GM19438 (cell line): ENCODE measurements around the gene CST7.
"Not testable (repeated sequence)": the region's sequence is repeated elsewhere in the genome, so short reads cannot be mapped to it uniquely, and the experiment has no call there.

Experiments used
- ATAC-seq: cut with Tn5 transposase; IDR thresholded peaks from one replicate; pipeline ENCODE4 v1.9.1; 2021; ENCODE audit warnings: low read depth; ENCODE audit not compliant: unreplicated experiment

Gene CST7

GRCh38 chr20:24929259-24929658, 19.8 kb upstream of the CST7 start:
- ATAC-seq, result not testable (repeated sequence)

GRCh38 chr20:24929867-24930723, 19.0 kb upstream of the CST7 start:
- not testable (repeated sequence) for ATAC-seq

DNA sequence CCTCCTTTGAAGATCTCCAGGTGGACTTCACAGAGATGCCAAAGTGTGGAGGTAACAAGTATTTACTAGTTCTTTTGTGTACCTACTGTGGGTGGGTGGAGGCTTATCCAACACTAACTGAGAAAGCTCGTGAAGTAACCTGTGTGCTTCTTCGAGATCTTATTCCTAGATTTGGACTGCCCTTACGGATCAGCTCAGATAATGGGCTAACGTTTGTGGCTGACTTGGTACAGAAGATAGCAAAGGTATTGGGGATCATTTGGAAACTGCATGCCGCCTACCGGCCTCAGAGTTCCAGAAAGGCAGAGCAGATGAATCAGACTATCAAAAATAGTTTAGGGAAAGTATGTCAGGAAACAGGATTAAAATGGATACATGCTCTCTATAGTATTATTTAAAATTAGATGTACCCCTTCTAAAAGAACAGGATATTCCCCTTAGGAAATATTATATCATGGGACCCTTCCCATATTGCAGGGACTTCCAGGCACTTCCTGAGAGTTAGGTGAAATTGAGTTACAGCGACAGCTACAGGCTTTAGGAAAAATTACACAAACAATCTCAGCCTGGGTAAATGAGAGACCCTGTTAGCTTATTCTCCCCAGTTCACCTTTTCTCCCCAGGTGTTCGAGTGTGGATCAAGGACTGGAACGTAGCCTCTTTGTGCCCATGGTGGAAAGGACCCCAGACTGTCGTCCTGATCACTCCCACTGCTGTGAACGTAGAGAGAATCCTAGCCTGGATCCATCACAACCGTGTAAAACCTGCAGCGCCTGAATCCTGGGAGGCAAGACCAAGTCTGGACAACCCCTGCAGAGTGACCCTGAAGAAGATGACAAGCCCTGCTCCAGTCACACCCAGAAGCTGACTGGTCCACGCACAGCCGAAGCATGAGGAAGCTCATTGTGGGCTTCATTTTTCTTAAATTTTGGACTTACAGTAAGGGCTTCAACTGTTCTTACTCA, 18.1 kb upstream of the CST7 start:
- ATAC-seq, result not testable (repeated sequence)

DNA sequence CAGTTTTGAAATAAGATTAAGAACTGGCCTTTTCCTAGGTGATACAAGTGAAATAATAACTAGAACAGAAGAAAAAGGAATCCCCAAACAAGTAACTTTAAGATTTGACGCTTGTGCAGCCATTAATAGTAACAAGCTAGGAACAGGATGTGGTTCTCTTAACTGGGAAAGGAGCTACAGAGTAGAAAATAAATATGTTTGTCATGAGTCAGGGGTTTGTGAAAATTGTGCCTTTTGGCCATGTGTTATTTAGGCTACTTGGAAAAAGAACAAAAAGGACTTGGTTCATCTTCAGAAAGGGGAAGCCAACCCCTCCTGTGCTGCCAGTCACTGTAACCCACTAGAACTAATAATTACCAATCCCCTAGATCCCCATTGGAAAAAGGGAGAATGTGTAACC, 17.2 kb upstream of the CST7 start:
- not testable (repeated sequence) for ATAC-seq

DNA sequence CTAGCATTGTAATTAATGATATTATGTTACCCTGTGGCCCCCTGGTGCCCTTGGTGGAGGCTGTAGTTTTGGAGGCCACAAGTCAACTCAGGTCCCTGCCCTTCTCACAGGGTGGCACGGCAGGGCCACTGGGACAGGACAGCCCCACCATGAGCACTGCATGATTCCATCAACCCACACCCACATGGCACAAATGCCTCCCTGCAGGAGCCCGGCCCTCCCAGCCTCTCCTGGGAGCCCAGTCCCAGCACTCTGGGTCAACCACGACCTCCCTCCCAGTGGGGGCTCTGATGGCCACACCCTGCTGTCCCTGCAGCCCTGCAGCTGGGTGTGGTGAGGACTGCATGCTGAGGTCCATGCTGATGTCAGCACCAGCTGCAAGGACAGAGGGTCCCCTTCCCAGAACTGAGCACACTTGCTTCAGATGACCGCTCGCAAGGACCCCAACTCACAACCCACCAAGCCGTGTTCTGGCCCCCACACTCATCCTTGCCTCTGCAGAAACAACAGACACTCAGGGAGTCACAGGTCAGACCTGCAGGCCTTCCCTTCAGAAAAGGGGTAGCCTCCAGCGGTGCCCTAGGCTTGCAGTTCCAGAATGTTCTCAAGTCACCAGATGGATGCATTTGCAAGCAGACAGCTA, 15.7 kb upstream of the CST7 start:
- ATAC-seq, result no peak

DNA sequence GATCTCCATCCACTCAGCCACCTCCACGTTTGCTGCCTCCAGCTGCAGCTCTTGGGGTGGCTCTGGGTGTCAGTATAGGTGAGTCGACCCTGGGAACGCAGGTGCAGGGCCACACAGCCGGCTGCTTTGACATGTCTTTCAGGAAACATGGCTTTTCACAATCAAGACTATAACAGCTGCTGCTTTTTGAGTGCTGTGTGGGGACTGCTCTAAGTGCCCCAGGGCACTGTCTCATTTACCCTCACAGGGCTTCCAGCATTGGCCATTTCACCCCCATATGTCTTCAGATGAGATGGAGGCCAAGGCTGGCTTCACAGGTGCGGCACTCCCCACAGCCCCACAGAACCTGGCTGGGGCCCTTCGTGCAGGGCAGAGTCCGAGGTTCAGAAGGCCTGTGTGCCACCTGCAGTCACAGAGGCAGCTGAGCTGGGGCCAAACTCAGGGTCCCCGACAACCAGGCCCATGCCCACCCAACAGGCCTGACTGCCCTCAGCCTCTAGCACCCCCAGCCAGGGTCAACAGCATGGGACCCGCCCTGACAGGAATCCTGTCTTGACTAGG, 14.9 kb upstream of the CST7 start:
- ATAC-seq, result no peak

GRCh38 chr20:24934716-24935115, 14.4 kb upstream of the CST7 start:
- no peak for ATAC-seq

- no peak for ATAC-seq
Observed at GRCh38 chr20:24935140-24935539, 13.9 kb upstream of the CST7 start.

GRCh38 chr20:24935766-24936525, 13.1 kb upstream of the CST7 start:
- ATAC-seq, result no peak

- ATAC-seq, result no peak
Observed at GRCh38 chr20:24936526-24937407, 12.3 kb upstream of the CST7 start.

DNA sequence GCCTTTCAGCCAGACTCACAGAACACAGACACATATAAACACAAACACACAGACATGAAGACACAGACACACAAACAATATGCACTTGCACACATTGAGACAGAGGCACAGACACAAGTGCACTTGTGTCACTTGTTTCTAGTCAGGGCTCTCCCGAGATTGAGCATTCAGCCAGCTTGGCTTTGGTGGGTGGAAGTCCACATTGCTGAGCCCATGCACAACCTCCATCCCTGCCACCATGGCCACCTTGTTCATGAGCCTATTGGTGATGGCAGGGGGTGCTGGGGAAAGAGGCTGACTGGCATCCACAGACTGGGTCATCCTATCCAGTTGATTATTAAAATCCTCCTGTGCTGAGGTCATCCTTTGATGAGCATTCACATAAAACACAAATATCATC, 11.5 kb upstream of the CST7 start:
- ATAC-seq, result no peak

DNA sequence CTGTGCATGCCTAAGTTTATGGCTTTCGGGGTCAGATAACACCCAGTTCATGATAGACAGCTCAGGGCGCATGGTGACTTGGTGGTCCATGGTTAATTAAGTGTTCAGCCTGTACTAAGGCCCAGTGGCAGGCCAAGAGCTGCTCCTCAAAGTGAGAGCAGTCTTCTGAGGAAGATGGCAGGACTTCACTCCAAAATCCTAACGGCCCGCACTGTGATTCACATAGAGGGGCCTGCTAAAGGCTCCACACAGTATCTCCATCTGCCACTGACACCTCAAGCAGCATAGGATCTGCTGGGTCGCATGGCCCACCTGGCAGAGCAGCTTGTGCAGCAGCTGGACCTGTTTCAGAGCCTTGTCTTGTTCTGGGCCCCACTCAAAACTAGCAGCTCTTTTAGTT, 10.6 kb upstream of the CST7 start:
- no peak for ATAC-seq

DNA sequence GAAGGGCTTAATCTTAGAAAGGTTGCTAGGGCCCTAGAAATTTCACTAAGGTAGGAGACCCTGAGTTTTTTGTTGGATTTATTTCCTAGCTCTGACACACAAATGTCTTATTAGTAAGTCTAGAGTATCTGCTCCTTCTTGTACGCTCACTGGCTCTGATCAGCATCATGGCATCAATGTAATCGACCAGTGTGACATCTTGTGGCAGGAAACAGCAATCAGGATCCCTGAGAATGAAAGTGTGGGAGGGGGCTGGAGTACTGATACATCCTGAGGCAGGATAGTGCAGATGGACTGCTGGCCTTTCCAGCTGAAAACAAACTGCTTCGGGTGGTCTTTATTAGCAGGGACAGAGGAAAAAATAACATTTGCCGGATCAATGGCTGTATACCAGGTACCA, 10.0 kb upstream of the CST7 start:
- ATAC-seq, result no peak

DNA sequence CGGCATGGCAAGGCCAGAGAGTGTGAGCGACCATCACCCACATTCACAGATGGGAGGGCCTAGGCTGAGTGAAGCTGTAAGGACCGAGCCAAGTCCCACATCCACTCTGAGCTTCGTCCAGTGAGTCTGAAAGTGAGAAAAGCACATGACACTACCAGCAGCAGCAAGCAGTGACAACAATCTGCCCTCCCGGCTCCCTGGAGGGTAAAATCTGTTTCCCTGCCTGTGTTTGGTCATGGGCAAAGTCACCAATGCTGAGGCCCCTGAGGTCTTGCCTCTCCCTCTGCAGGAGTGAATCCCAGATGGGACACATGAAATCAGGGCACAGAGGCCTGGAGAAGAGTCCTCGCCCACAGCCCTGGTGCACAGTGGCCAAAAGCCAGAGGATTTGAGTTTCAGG, 6.4 kb upstream of the CST7 start:
- no peak for ATAC-seq

- no peak for ATAC-seq
Observed at GRCh38 chr20:24943196-24943595, 5.9 kb upstream of the CST7 start.

- ATAC-seq, result no peak
Observed at GRCh38 chr20:24943731-24944130, 5.3 kb upstream of the CST7 start.

DNA sequence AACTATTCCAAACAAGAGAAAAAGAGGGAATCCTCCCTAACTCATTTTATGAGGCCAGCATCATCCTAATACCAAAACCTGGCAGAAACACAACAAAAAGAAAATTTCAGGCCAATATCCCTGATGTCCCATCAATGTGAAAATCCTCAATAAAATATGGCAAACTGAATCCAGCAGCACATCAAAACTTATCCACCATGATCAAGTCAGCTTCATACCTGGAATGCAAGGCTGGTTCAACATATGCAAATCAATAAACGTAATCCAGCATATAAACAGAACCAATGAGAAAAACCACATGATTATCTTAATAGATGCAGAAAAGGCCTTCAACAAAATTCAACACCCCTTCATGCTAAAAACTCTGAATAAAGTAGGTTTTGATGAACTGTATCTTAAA, 2.7 kb upstream of the CST7 start:
- not testable (repeated sequence) for ATAC-seq

DNA sequence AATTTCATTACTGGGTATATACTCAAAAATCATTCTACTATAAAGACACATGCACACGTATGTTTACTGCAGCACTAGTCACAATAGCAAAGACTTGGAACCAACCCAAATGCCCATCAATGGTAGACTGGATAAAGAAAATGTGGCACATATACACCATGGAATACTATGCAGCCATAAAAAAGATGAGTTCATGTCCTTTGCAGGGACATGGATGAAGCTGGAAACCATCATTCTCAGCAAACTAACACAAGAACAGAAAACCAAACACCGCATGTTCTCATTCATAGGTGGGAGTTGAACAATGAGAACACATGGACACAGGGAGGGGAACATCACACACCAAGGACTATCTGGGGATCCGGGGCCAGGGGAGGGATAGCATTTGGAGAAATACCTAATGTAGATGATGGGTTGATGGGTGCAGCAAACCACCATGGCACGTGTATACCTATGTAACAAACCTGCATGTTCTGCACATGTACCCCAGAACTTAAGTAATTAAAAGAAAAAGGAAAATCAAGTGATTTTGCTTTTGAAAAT, 602 bp upstream of the CST7 start:
- not testable (repeated sequence) for ATAC-seq

GRCh38 chr20:24949756-24950127, 673 bp downstream of the CST7 start:
- no peak for ATAC-seq
